ENCODE measurements around the gene KCNK10. TPM values are rescaled to one million over a fixed set of nuclear protein-coding genes. Genes with fewer than 3 reads are reported as not detected.

KCNK10 gene
- total RNA-seq, 6 experiments from 2014 or later, result not detected

- Mint-ChIP-seq H3K4me3 (no peak overlapping the region), H3K27ac (no peak overlapping the region), H3K36me3 (ENCODE audit: low read depth) (no peaks in the 10 kb centered on the region), H3K9me3 (peaks cover 3% of the 10 kb centered on the region; the same call in 1 of the 2 replicates), H3K4me1 (ENCODE audit: low read depth) (no peaks in the 10 kb centered on the region), H3K27me3 (ENCODE audit: insufficient read depth) (peaks cover 2% of the 10 kb centered on the region)
- no peak for TF ChIP-seq CTCF (IDR thresholded peaks at IDR 0.05)
- DNase-seq, result no peak
Observed at GRCh38 chr14:88251650-88252049, 71.4 kb downstream of the KCNK10 start.

GRCh38 chr14:88249266-88249665, 73.8 kb downstream of the KCNK10 start:
- no peak for TF ChIP-seq CTCF (IDR thresholded peaks at IDR 0.05)
- Mint-ChIP-seq H3K4me3 (no peak overlapping the region), H3K4me1 (ENCODE audit: low read depth) (no peaks in the 10 kb centered on the region), H3K27ac (no peak overlapping the region), H3K27me3 (ENCODE audit: insufficient read depth) (peaks cover 2% of the 10 kb centered on the region), H3K9me3 (peaks cover 3% of the 10 kb centered on the region; the same call in 1 of the 2 replicates), H3K36me3 (ENCODE audit: low read depth) (no peaks in the 10 kb centered on the region)
- no peak for DNase-seq

- TF ChIP-seq CTCF (IDR thresholded peaks at IDR 0.05), result no peak
- Mint-ChIP-seq H3K4me3 (no peak overlapping the region), H3K4me1 (ENCODE audit: low read depth) (no peaks in the 10 kb centered on the region), H3K9me3 (peaks cover 3% of the 10 kb centered on the region; the same call in 1 of the 2 replicates), H3K27ac (no peak overlapping the region), H3K27me3 (ENCODE audit: insufficient read depth) (peaks cover 2% of the 10 kb centered on the region), H3K36me3 (ENCODE audit: low read depth) (no peaks in the 10 kb centered on the region)
- DNase-seq, result no peak
Observed at GRCh38 chr14:88248606-88249005, 74.5 kb downstream of the KCNK10 start.

GRCh38 chr14:88247228-88247627, 75.8 kb downstream of the KCNK10 start:
- no peak overlapping the region for H3K4me3 Mint-ChIP-seq

GRCh38 chr14:88245321-88245720, 77.7 kb downstream of the KCNK10 start:
- H3K27ac Mint-ChIP-seq, result no peak overlapping the region
- no peak for DNase-seq

More at GRCh38 chr14:88247228-88247627, 75.8 kb downstream of the KCNK10 start:
- Mint-ChIP-seq H3K9me3 (peaks cover 3% of the 10 kb centered on the region; the same call in 1 of the 2 replicates), H3K27ac (no peak overlapping the region), H3K36me3 (ENCODE audit: low read depth) (no peaks in the 10 kb centered on the region), H3K27me3 (ENCODE audit: insufficient read depth) (peaks cover 2% of the 10 kb centered on the region), H3K4me1 (ENCODE audit: low read depth) (no peaks in the 10 kb centered on the region)
- no peak for DNase-seq
- no peak for TF ChIP-seq CTCF (IDR thresholded peaks at IDR 0.05)

More at GRCh38 chr14:88245321-88245720, 77.7 kb downstream of the KCNK10 start:
- Mint-ChIP-seq H3K4me1 (ENCODE audit: low read depth) (no peaks in the 10 kb centered on the region), H3K36me3 (ENCODE audit: low read depth) (no peaks in the 10 kb centered on the region), H3K27me3 (ENCODE audit: insufficient read depth) (peaks cover 2% of the 10 kb centered on the region), H3K4me3 (no peak overlapping the region), H3K9me3 (no peaks in the 10 kb centered on the region; the same call in 1 of the 2 replicates)
- no peak for TF ChIP-seq CTCF (IDR thresholded peaks at IDR 0.05)

All from HFFc6 (cell line).